Posterior vena cava (tissue), 2 donors: Measurements from ENCODE around the gene NOC2L. TPM values are rescaled to one million over a fixed set of nuclear protein-coding genes. Genes with fewer than 3 reads are reported as not detected.

ENCODE experiments used
- DNase-seq: peaks from one replicate; pipeline ENCODE4 v3.0.0-alpha.2; 2020; ENCODE audit warnings: low spot score
- intact Hi-C, 2 donors: fragments of 100-400 bp; cut with DNase I; formaldehyde crosslinking; loops; one replicate each; pipeline versions ENCODE4 v1.14.1 to v1.14.2; 2022 to 2023
- total RNA-seq, 2 donors: library from RNA; stranded (reverse); fragmentation: NEBNext Ultra II Directional; extraction: Animal tissue kit (Norgen Biotek cat#: 25700); gene quantifications; one replicate each; pipeline ENCODE4 v1.2.1, GENCODE V29; 2021
- donor health status: DM: yes; HTN: yes; CAD: no.
- donor health status: DM: yes; HTN: yes; CAD: no.

The NOC2L gene
- total RNA-seq, 2 donors from 2014 or later, result 42.8 to 44.5 TPM

GRCh38 chr1:938088-938683 is 20.9 kb downstream of the NOC2L start:
- intact Hi-C loops, result no loop called here
- DNase-seq, result no peak

DNA sequence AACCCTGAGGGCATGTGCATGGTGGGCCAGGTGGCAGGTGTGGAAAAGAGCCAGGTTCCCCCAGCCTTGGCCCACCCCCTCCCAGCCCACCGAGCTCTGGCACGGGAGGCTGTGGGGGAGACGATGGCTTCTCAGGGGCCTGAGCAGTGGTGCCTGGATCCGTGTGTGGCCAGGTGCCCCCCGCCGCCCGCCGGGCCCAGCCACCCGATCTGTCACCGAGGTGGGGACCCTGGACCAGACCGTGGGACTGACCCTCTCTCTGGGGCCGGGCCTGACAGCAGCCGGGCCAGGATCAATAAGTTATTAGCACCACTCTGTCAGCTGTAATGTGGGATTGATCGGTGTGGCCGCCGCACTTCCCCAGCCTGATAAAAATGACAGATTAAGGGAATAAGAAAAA is 21.5 kb downstream of the NOC2L start:
- no peak for DNase-seq
- intact Hi-C loops, result no loop called here

- intact Hi-C loops, result no loop called here
- no peak for DNase-seq
Measured at GRCh38 chr1:936348-937264, 22.4 kb downstream of the NOC2L start.

GRCh38 chr1:935751-936231 is 23.3 kb downstream of the NOC2L start:
- intact Hi-C loops, result no loop called here
- no peak for DNase-seq

DNA sequence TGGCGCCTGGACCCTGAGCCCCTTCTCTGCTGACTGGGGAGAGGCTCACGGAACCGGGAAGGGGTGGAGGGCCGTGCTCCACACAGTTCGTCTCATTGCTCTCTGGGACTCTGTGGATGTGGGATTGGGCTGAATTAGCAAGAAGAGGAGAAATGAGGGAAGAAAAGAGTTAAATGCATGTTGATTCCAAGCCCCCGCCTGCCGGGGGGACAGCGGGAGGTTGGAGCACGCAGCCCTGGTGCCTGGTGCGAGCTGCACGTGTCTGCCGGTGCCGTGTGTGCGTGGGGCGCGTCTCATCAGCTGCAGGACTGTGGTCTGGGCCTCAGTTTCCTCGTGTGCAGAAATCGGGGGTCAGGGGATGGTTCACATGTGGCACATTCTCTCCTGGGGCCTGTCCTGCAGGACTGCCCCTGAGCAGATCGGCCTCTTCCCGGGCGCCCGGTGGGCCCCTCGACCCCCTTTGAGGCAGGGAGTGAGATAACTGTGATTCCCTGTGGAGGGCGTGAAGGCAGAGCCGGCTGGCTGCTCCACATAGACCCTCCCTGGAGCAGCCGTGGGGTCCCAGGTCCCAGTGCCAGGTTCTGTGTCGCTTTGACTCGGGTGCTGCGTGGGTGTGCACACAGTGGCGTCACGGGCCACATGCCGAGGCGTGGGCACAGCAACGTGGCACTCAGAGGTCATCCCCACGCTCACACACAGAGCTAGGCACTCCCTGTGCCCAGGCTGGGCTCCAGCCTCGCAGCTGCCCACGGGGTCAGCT is 23.9 kb downstream of the NOC2L start:
- DNase-seq, result no peak
- intact Hi-C loops, result no loop called here

- DNase-seq, result no peak
- intact Hi-C loops, result no loop called here
Measured at GRCh38 chr1:933603-933940, 25.5 kb downstream of the NOC2L start.

DNA sequence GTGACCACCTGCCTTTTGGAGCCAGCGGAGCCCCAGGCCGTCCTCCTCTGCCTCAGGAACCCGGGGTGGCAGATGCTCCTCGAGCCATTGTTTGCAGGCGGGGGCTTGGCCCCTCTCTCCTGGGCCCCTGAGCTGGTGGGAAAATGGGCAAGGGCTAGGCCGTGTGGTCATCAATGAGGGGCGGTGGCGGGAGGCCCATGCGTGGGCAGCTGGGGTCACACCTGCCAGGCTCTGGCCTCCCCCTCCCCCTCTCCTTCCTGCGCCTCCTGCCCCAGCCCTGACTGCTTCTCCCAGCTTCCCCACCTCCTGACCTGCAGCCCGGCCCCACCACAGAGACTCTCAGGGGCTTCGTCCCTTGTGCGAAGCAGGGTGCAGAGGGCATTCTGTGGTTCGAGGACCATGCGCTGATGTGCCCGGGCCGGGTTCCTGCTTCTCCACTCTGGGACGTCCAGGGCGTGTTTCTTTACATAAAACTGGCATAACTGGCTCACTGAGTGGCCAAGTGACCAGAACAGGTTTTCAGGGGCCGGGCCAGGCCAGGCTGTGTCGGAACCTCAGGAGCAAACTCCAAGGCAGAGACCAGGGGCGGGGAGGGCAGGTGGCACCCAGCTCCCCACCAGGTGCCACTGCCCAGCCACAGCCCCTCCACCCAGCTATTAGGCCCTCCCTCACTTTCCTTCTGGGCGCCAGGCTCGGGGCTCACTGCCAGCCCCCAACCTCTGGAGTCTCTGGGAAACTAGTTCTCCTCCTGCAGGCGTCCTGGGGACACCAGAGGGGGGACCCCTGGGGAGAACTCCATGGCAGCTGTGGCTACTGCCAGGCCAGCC is 26.1 kb downstream of the NOC2L start:
- no peak for DNase-seq
- intact Hi-C loops, result no loop called here

GRCh38 chr1:932173-932510 is 26.9 kb downstream of the NOC2L start:
- intact Hi-C loops, result no loop called here

DNA sequence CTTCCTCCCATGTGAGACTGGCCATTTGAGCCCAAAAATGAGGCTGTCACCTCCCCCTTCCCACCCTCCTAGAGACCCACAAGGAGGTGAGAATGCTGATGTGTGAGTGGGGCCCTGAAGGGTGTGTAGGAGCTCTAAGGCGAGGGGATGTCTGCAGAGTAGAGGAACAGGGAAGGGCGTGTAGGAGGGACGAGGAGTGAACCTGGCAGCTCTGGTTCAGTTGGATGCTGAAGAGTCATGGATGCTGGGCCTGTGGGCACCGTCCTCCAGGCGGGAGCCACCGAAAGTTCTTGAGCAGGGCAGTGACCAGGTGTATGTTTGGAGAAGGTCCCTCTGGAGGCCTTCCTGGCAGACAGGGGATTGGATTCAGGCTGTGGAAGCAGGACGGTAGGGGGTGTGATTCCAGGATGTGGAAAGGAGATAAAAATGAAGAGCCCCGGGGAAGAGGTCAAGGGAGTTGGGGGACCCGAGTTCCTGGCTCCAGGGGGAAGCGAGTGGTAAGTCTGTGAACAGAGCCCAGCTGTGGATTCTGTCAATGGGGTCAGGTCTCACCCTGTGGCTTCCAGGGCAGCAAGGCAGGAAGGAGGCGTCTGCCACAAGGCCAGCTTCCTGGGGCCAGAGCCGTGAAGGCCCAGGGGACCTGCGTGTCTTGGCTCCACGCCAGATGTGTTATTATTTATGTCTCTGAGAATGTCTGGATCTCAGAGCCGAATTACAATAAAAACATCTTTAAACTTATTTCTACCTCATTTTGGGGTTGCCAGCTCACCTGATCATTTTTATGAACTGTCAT is 27.5 kb downstream of the NOC2L start:
- no peak for DNase-seq
- intact Hi-C loops, result no loop called here

More at GRCh38 chr1:932173-932510, 26.9 kb downstream of the NOC2L start:
- no peak for DNase-seq

DNA sequence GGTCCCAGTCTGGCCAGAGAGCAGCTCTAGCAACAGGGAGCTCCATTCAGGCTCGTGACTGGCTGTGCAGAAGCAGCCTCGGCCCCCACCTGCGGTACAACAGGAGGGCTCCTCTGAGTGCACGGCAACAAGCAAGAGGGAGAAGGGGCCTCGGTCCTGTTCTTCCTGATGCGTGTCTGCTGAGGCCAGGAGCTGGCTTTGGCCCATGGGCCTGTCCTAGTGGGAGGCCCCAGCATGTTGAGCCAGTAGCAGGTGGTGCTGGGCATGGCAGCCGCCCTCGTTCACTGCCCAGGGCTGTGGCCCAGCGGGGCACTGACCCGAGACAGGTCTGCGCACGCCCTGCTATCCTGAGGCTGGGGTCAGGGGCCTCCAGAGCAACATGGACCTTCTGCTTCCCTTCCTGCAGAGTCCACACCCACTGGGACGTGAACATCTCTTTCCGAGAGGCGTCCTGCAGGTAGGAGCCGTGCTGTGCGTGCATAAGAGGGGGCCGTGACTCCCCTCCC is 28.4 kb downstream of the NOC2L start:
- intact Hi-C loops, result no loop called here

GRCh38 chr1:929712-930632 is 29.1 kb downstream of the NOC2L start:
- intact Hi-C loops, result loop anchor here in 1 of 2 donors (2.0 kb wide), 1 partner anchor 15 kb away; no protein-coding TSS in a partner anchor
- DNase-seq, result no peak

More for the DNA sequence above, 28.4 kb downstream of the NOC2L start:
- DNase-seq, result no peak

DNA sequence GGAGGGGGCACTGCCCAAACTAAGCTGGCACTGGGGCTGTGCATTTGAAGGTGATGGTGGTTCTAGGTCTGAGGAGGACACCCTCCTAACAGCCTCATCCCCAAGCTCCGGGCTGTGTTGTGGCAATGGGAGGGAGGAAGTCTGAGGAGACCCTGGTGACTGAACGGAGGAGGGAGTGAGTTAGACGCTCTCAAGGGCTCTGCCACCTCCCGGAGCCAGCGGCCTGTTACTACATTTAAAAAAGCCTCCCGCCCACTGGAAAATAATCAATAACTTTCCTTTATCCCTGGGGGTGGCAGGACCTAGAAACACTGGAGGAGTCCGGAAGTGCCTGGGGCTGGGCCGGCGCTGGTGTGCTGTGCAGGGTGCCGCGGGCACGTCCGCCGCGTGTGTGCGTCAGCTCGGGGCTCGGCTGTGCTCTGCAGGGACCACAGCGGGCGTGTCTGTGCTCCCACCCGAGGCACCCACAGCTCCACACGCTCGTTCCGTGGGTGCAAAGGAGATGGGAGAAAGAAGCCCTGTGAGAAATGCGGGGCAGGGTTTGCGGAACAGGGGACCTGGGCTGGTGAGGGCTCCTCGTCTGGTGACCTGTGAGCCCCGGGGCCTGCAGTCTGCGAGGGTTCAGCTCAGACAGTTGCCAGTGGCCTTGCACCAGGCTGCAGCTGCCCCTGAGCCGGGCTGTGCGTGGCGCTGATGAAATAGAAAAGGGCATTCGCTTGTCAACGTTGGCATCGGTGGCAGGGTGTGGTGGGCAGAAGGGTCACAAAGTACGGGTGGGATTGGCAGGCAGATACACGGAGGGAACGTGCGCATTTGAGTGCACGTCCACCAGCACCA is 30.0 kb downstream of the NOC2L start:
- intact Hi-C loops, result loop anchor here in 1 of 2 donors (2.0 kb wide), 1 partner anchor 16 kb away; no protein-coding TSS in a partner anchor
- DNase-seq, result no peak

DNA sequence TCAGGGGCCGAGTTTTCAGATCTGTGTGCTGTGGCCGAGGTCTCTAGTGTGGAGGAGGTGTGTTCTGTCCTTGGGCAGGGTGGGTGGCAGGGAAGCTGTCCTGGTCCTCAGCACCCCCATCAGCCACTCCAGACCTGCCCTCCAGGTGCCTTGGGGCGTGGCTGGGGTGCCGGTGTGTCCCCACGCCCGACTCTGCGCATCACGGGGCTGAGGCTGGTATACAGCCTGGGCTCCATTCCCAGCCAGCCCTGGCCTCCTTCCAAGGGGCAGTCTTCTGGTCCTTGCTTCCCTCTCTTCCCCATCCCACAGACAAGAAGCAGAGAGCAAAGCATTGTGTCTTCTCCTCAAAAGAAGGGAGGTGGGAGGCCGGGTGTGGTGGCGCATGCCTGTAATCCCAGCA is 31.3 kb downstream of the NOC2L start:
- DNase-seq, result no peak
- intact Hi-C loops, result loop anchor here in 1 of 2 donors (2.0 kb wide), 1 partner anchor 17 kb away; no protein-coding TSS in a partner anchor

GRCh38 chr1:927234-927633 is 31.8 kb downstream of the NOC2L start:
- DNase-seq, result no peak
- intact Hi-C loops, result no loop called here

GRCh38 chr1:925561-926421 is 33.3 kb downstream of the NOC2L start:
- DNase-seq, result peak; percentile 92
- intact Hi-C loops, result no loop called here
